GM12875 (cell line): ENCODE measurements around the gene NDUFAB1.
"Not testable (repeated sequence)": the region's sequence is repeated elsewhere in the genome, so short reads cannot be mapped to it uniquely, and the experiment has no call there.

ENCODE experiments used
- H3K4me3 ChIP-seq: one replicate; pipeline ENCODE4 v1.5.1; 2011; ENCODE audit warnings: low read depth, low read length, control low read depth
- TF ChIP-seq, protein P1 (sequence below): IDR thresholded peaks from 2 replicates; pipeline ENCODE4 v1.5.1; 2011; ENCODE audit warnings: low read depth, mild to moderate bottlenecking, control low read depth, inconsistent platforms, low read length, moderate library complexity, borderline replicate concordance; ENCODE audit not compliant: insufficient read depth

Gene NDUFAB1

DNA sequence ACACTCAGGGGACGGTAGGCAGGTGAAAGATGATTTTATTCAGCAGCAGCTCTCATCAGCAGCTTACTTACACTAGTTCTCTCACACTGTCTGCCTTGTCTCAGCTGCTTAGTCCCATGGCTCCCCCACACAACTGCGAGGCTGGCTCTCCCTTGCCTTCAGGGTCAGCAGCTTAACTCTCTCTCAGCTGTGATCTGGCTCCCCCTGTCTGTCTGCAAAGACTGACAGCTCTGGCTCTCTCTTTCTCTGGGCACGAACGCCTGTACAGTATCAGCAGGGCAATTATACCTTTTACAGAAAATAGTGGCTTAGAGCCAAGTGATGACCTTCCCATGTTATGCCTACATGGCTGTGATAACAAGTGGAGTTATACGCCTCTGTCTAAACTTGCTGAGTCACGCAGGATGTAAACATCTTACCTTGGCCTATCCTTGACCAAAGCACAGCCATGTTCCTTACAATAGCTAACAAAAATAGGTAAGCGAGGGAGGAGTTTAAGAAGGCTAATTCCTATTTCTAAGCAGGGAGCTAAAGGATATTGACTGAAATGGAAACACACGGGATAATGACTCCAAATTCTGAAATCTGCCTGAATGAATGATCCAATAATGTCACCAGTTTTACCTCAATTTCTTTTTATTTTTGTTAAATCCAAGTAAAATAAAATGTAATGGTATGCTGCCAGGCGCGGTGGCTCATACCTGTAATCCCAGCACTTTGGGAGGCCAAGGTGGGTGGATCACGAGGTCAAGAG is 1.1 kb upstream of the NDUFAB1 start:
- TF ChIP-seq, protein P1, sequence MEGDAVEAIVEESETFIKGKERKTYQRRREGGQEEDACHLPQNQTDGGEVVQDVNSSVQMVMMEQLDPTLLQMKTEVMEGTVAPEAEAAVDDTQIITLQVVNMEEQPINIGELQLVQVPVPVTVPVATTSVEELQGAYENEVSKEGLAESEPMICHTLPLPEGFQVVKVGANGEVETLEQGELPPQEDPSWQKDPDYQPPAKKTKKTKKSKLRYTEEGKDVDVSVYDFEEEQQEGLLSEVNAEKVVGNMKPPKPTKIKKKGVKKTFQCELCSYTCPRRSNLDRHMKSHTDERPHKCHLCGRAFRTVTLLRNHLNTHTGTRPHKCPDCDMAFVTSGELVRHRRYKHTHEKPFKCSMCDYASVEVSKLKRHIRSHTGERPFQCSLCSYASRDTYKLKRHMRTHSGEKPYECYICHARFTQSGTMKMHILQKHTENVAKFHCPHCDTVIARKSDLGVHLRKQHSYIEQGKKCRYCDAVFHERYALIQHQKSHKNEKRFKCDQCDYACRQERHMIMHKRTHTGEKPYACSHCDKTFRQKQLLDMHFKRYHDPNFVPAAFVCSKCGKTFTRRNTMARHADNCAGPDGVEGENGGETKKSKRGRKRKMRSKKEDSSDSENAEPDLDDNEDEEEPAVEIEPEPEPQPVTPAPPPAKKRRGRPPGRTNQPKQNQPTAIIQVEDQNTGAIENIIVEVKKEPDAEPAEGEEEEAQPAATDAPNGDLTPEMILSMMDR: peak; percentile 59
- no peak overlapping the region for H3K4me3 ChIP-seq

- TF ChIP-seq, protein P1: no peak
- H3K4me3 ChIP-seq: peak overlapping the region; percentile 81
These were observed 718 bp downstream of the NDUFAB1 start for GRCh38 chr16:23595246-23595950.

DNA sequence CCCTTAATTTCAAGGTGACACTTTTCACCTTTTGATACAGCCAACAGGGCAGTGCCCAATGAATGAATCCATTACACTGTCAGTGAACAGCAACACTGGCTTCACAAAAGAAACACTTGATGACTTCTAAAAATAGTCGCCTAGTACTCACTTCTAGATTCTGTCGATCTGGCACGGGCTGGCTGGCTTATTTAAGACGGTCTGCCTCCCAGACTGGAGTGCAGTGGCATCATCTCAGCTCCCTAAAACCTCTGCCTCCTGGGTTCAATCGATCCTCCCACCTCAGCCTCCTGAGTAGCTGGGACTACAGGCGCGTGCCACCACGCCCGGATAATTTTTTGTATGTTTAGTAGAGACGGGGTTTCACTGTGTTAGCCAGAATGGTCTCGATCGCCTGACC is 1.9 kb downstream of the NDUFAB1 start:
- no peak overlapping the region for H3K4me3 ChIP-seq
- TF ChIP-seq, protein P1: no peak

DNA sequence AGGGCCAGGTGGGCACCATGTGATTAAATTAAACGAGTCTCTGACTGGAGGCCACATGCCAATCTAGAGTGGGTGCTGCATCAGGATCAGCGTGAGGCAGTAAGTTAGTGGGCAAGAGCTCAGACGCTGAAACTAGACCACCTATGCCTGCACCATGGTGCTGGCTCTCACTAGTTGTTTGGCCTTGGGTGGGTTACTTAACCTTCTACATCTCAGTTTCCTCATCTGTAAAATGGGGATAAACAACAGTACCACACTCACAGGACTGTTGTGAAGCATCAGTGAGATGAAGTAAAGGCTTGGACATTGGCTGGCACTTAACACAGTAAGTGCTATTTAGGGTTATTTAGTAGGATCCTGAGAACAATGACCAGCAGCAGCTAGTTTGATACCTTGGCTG is 5.9 kb downstream of the NDUFAB1 start:
- no peak overlapping the region for H3K4me3 ChIP-seq
- TF ChIP-seq, protein P1: no peak

DNA sequence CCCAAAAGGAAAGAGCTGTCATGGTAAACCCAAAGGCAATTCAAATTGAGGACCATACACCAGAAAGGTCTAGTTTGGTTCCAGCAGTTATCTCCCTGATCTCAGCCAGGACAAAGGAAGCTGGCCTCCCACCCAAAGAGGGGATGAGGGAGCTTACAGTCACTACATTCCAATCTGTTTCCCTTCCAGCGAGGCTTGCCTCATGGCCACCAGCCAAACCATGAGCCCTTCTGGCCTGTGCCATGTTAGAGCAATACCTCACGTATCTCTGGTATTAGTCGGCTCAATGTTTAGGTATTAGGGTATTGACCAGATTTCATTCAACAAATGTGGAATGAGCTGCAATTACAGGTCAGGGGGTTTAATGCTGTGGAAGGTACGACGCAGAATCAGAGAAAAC is 8.4 kb downstream of the NDUFAB1 start:
- TF ChIP-seq, protein P1: no peak
- H3K4me3 ChIP-seq: no peak overlapping the region

GRCh38 chr16:23584186-23585076 is 11.7 kb downstream of the NDUFAB1 start:
- TF ChIP-seq, protein P1: no peak
- H3K4me3 ChIP-seq: no peak overlapping the region

DNA sequence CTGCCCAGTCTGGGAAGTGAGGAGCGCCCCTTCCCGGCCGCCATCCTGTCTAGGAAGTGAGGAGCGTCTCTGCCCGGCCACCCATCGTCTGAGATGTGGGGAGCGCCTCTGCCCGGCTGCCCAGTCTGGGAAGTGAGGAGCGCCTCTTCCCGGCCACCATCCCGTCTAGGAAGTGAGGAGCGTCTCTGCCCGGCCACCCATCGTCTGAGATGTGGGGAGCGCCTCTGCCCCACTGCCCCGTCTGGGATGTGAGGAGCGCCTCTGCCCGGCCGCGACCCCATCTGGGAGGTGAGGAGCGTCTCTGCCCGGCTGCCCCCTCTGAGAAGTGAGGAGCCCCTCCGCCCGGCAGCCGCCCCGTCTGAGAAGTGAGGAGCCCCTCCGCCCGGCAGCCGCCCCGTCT is 12.8 kb downstream of the NDUFAB1 start:
- H3K4me3 ChIP-seq: not testable (repeated sequence)
